CD4-positive, alpha-beta T cell treated with Interleukin-2 at 100 ng/mL for 4 hours (primary cell): Measurements from ENCODE around the gene PPM1L.
"Not testable (repeated sequence)": the region's sequence is repeated elsewhere in the genome, so short reads cannot be mapped to it uniquely, and the experiment has no call there.

ENCODE experiments used
- DNase-seq: peaks from one replicate; pipeline ENCODE4 v3.0.0-alpha.2; 2020; ENCODE audit warnings: low spot score

Gene PPM1L

DNA sequence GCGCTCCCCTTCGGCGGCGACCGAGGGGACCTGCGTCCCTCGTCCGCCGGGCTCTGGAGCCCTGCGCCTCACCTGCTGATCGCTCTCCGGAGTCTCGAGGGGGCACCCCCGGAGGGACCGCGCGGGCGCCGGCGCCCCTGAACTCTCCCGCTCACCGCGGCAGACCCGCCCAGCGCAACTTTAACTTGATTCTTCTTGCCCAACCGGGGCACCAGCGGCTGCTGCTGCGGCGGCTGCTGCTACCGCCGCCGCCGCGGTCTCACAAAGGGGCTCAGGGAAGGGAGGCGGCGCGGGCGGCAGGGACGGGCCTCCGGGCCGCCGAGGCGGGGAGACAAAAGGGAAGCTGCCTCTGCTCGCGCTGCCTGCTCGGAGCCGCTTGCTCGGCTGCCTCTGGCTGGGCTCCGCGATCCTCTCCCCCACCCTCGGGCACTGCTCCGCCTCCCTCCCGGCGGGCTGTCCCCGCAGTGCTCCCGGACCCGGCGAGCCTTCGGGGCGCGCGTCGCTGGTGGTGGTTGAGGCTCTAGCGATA is at the start of gene PPM1L:
TSS of gene PPM1L (plus strand) at position 456 of the 529 bp plus-strand sequence.
- DNase-seq, result peak; percentile 59

DNA sequence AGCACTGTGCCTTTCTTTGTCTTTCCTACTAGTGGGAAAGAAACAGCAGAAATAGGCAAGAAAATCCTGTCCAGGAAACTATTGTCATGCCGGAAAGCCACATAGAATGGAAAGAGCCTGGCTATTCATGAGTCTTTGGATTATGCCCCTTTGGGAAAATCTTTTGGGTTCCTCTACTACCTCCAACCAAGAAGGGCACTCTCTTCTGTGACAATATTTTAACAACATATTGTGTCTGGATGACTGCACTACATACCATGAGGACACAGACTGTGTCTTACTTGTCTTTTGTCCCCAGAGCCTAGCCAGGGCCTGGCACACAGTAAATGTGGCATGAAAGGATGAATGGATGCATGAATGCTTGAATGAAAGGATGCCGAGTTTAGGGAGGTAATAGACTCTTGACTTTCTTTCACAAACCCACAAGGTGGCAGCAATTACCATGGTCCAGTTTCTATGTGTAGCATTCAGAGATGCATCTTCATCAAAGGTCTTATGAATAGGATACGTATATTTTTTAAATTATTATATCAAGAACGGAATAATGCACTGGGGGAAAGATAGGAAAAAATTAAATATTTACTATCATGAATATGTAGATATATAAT is 48.7 kb upstream of the PPM1L start:
- DNase-seq, result peak; percentile 55

DNA sequence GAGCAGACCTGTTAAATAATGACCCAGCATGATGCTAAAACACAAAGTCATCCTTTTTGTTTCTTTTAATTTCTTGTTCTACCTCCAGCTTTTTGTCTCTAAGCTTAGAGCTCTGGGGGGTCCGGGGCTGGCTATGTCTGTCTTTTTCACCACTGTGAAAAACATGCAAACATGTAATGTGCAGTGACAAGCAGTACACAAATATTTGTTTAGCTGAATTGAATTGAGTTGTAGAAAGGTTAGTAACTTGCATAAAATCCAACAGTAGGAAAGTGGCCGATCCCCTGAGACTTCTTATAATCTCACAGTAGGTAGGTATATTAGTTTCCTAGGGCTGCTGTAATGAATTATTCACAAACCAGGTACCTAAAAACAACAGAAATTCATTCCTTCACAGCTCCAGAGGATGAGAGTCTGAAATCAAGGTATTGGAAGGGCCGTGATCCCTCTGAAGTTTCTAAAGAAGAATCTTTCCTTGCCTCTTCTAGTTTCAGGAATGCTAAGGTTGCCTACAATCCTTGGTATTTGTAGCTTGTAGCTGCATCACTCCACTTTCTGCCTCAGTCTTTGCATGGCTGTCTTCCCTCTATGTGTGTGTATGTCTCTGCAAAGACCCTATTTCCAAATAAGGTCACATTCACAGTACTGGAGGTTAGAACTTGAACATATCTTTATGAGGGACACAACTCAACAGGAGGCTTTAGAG is 46.4 kb upstream of the PPM1L start:
- DNase-seq, result no peak

DNA sequence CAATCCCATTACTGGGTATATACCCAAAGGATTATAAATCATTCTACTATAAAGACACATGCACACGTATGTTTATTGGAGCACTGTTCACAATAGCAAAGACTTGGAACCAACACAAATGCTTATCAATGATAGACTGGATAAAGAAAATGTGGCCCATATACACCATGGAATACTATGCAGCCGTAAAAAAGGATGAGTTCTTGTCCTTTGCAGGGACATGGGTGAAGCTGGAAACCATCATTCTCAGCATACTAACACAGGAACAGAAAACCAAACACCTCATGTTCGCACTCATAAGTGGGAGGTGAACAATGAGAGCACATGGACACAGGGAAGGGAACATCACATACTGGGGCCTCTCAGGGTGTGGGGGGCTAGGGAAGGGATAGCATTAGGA is 42.9 kb upstream of the PPM1L start:
- DNase-seq, result not testable (repeated sequence)

DNA sequence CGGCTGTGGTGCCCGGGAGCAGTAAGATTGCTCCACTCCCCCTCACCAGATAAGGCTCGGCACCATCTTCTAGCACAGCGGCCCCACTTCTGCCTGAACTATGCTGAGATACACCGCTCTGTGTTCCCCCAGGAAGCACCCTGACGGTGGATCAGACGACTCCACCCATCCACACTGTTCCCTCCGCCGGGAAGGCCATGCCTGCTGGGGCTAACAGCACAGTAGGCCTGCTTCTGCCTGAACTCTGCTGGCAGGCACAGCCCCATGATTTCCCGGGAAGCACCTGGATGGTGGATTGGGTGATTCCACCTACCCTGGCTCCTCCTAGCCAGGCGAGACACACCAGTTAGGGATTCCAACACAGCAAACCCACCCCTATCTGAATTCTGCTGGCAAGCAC is 36.3 kb upstream of the PPM1L start:
- DNase-seq, result no peak

DNA sequence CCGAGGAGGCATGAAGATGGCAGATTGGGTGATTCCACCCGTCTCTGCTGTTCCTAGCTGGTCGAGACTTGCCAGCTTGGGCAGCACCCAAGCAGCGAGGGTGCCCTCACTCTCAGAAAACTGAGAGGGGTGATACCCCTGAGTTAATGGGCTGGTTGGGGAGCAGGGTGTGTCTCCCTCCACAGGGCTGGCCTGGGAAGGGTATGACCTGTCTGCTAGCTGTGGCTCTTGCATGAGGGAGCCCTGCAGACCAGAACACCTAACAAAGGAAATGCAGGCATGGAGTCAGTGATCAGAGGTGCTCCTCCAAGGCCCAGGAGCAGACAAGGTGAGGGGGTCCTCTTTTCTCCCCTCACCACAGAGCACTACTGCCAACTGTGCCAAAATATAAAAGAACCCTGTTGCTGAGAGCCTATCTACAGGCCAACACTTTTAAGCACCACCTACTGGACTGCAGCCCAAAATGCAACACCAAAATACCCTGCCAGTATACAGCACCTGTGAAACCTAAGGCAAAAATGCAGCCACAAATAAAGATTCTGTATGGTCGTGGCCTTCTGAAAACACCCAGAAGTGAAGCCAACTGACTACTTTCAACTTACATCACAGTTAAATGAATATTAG is 35.8 kb upstream of the PPM1L start:
- no peak for DNase-seq

DNA sequence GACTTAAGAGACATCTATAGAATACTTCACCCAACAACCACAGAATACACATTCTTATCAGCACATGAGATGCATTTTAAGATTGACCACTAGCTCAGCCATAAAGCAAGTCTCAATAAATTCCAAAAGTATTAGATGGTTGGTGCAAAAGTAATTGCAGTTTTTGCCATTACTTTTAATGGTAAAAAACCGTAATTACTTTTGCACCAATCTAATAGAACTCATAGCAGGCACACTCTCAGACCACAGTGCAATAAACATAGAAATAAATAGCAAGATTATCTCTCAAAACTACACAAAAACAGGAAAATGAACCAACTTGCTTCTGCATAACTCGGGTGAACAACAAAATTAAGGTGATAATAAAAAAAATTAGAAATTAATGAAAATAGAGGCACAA is 33.7 kb upstream of the PPM1L start:
- DNase-seq, result no peak

DNA sequence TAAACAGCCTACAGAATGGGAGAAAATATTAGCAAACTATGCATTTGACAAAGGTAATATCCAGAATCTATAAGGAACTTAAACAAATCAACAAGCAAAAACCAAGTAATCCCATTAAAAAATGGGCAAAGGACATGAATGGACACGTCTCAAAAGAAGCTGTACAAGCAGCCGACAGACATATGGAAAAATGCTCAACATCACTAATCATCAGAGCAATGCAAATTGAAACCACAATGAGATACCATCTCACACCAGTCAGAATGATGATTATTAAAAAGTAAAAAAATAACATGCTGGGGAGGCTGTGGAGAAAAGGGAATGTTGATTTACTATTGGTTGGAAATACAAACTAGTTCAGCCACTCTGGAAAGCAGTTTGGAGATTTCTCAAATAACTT is 30.7 kb upstream of the PPM1L start:
- no peak for DNase-seq

DNA sequence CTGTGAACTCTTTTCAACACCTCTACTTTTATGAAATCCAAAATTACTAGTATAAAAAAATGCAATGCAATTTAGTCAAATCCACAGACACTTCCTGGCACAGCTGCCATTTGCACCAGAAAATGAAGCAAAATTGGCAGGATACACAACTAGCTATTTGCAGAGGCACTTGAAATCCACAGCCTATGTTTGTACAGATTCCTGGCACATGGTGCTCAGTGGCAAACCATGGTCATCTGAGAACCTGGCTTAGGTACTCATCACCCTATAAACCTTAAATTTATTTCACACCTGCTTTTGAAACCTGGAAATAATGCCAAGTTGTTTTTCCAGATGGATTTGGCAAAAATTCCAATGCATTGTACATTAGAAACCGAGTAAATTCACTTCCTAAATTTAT is 20.2 kb upstream of the PPM1L start:
- DNase-seq, result no peak

DNA sequence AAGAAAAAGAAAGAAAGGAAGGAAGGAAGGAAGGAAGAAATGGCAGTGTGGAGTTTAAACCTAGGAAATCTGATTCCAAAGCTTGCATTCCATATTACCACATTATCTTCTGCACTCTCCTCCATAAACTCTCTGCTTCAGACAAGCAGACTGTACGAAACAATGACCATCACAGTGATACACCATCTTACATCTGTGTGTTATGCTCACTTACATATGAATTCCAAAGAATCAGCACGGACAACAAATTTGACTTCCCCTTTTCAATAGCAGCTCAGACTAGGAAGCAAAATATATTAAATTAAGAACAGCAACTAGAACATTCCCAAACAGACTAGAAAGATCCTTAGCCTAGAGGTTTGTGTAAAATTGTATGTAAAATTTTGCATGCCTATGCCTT is 18.0 kb upstream of the PPM1L start:
- DNase-seq, result no peak

DNA sequence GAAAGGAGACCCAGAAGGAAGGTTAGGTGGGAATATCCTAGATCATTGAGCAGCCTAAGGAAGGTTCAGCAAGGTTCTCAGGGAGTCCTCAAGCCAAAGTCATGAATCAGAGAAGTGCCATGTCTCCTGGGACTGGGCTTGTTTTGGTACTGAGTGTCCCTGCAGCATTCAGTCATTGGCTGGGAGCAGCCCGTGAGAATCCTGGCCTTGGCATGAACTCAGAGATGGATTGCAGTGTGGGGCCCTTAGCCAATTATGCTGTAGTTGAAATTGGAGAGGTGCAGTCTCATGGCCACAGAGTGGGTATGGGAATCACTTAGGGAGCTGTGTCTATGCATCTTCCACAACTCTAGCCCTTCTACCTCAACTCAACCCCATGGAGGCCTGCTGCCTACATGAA is 17.0 kb upstream of the PPM1L start:
- no peak for DNase-seq

DNA sequence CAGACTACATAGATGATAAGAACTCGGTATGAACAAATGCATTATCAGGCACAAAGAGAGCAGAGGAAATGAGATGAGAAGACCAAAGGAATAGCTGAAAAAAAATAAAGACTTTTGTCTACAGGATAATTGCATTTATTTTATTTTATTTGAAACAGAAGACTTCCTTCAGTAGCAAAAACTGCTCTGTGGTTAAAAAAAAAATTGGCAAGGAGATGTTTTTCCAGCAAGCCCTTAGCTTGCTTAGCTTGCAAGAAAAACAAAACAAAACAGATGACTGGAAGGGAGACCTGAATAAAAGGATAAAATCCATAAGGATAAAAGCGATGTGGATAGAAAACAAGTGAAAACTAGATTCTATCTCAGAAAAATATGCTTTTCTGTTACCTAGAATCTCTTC is 9.1 kb upstream of the PPM1L start:
- DNase-seq, result no peak

DNA sequence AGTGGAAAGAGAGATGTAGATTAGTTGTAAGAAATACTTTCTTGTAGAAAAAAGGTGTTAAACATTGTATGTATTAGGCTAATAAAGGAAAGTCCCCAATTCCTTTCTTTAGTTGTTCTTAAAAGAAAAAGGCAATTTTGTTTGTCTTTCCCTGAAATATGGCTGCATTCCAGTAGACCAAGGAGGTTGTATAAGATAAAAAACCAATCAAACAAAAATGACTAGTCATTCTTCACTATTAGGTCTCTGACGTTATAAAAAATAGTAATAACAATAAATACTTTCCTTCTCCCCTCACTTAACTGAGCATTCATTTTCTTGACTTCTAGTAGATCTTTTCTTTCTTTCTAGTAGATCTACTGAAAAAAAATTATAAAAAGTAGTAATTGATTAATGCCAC is 8.6 kb upstream of the PPM1L start:
- no peak for DNase-seq

DNA sequence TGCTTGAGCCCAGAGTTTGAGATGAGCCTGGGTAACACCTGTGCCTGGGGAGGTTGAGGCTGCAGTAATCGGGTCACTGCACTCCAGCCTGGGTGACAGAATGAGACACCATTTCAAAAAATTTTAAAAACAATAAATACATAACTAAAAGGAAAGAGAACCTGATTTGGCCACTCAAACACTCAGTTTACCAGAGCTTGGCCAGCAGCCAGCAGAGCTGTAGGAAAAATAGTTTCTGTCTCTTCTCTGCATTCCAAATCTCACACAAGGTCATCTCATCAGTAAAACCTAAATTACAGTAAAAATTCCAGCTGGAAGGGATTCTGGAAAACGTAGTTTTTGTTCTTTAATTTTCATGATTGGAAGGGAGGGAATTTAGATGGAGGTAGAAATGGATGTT is 7.8 kb upstream of the PPM1L start:
- no peak for DNase-seq

DNA sequence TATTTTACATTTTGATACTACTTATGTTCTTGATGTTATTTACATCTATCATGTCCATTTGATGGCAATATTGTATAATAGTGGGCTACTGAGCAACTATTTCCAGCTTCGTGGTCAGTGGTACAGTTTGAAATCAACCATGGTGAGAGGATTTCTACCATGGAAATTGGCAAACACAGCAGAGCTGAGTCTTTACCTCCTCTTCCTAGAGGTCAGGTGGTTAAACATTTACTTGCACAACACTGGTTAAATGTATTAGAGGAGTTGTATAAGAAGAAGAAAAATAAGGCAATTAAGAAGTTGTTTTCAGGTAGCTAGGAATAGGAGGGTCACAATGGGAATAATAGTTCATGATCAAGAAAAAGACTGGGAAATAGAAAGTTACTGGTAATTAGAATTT is 7.2 kb upstream of the PPM1L start:
- DNase-seq, result no peak

DNA sequence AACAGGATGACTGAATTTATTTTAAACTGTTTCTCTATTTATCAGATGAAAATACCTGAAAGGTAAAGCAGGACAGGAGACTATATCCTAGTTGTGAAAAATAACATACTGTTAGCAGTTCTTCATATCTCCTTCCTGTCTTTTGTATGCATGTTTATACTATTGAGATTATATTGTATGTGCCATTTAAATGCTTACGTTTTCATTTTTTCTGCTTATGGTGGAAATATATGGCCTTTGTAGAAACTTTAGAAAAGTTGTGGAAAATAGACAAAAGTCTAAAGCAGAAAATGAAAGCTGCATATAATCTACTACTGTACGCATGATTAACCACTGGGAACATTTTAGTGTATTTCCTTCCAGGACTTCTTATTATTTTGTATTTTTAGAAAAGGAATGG is 2.1 kb upstream of the PPM1L start:
- DNase-seq, result no peak

DNA sequence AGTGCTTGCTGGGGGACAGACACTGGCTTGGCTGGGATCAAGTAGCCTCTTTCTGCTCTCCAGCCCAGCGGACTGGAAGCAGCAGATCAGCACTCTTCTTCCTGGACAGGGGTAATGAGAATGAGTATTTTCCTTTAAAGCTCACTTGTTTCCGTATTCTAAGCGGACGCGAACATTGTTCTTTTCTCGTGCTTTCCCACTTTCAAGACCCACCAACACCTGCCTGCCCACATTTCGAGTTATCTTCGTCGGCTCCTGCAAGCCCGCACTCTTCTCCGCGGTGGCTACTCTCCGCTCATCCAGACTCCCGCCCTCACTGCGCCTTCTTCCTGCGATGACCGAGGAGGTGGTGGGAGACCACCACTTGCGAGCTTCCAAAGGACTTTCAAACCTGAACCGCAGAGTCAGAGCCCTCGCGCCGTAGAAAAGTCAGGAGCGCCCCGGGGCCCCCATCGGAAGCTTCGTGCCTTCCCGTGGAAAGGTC is 1.6 kb upstream of the PPM1L start:
- DNase-seq, result peak; percentile 5

DNA sequence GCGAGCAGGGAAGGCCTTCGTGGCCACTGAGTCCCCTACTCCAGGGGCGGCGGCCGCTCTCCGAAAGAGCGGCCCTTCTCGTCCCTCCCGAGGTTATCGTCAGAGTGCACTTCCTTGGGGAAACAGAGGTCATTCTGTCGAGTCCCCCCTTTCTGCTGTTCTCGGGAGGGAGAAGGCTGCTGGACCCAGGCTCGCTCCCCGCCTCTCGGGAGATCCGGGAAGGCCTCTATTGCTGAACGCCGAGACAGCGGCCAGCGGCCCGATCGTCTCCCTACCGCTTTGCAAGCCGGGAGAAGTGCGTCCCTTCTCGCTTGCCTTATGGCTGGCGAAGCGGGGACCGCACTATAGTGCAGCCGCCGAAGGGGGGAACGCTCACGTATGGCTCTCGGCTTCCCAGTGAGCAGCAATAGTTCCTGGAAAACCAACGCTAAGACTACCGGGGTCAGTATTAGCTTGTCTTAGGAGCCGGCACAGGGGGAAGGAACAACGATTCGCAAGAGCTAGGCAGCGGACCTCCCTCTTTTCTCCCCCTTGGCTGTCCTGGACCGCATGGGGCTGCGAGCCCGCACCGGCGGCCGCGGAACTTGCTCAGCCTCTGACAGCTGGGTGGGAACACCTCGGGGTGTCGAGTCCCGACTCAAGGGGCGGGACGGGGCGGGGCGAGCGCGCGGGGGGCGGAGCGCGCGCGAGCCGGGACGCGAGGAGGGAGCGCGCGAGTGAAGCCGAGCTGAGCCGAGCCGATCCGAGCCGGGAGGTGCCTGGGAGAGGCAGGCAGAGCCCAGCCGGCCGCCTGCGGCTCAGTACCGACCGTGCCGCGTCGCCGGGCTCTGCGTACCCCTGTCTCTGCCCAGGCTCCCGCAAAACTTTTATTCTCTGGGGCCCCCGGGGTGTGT is 930 bp upstream of the PPM1L start:
- peak; percentile 93 for DNase-seq

DNA sequence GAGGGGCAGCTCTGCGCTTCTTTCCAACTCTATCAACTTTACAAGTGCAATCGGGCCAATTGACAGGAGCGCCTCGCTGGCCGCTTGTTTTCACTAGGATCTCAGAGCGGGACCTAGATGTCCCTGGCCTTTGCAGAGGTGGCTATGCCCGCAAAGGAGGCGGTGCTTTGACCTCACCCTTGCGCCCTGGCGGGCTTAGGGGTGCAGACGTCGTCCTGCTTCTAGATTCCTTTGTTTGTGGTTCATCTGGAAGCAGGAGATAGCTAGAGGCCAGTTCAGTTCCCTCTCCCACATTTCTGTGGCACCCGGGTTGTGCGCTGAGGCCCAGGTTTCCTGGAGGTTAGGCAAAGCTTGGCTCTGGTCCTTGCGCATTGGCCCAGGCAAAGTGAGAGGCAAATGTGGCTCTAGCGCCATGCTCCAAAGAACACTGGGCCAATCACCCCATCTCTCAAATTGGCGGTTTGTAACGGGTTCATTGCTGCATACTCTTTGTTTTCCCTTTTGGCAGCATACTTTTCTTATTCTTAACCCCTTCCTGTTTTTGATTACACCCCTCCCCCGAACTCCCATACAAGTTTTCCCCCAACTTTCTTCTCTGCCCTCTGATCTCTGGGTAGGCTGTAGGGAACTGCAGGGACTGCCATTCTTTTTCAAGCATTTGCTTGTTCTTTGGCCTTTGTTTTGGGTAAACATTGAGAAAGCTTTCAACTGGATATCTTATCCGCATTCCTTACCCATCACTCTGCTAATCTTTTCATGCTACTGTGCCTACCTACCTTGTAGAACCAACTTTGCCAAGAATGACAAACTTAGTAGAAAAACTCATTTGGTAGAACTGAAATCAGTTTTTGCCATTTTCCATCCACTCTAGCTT is 1.4 kb downstream of the PPM1L start:
- no peak for DNase-seq

DNA sequence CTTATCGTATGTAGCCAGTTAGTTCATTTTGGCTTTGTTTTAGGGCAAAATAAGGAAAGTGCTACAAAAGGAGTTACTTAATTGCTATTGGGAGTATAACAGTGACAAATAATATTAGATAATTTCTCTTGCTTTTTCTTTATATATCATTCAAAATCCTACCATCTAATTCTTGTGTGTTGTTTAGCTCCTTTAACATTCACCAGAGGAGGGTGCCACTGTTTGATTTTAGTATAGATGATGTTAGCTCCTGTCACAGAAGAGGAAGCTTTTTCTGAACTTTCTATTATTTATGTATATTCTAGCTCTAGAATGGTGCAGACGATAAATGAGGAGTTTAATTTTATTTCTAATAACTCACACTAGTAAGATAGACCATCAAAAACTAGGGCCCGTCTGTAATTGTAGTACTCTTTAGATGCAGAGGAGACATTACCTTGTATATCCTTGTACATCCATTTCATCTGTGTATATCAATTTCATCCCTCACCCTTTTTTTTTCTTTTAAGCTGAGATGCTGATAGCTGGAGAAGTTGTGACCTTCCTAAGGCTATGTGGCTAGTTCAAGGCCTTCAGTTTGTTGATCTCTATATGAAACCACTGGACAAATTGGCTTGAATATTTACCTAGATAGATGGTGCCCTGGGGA is 3.0 kb downstream of the PPM1L start:
- no peak for DNase-seq

DNA sequence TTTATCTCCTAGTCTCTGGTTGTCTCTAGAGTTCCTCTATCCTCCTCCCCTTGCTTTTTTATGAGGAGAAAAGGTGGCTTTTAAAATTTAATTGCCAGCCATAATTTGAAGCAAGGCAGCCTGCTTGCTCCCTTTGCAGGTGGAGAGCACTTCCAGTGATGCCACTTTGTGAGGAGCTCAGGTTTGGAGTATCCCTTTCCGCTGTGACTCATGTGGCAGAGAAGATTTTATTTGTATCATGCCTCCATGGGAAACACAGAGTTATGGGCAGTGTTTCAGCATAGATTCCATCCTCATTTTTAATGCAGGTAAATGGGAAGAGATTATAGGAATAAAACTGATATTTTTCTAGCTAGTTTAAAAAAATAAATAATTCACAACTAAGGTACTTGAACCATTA is 7.0 kb downstream of the PPM1L start:
- no peak for DNase-seq
